Mononuclear cell (primary cell): ENCODE data around the gene EBI3. TPM values are rescaled to one million over a fixed set of nuclear protein-coding genes. Genes with fewer than 3 reads are reported as not detected.
"Not testable (repeated sequence)": the region's sequence is repeated elsewhere in the genome, so short reads cannot be mapped to it uniquely, and the experiment has no call there.

Source experiments
- H3K27me3 ChIP-seq: 2 replicates; pipeline ENCODE4 v1.6.0; 2011; ENCODE audit warnings: low read length, control low read depth; ENCODE audit not compliant: insufficient read depth
- H3K4me1 ChIP-seq: 2 replicates; pipeline ENCODE4 v1.5.1; 2011; ENCODE audit warnings: mild to moderate bottlenecking, low read length, control low read depth; ENCODE audit not compliant: insufficient read depth
- H3K4me3 ChIP-seq: 2 replicates; pipeline ENCODE4 v1.5.1; 2011; ENCODE audit warnings: mild to moderate bottlenecking, low read length, moderate library complexity
- H3K9me3 ChIP-seq: 2 replicates; pipeline ENCODE4 v1.5.1; 2011; ENCODE audit warnings: low read depth, mild to moderate bottlenecking, control low read depth, low read length
- total RNA-seq: library from RNA; depleted of rRNA; stranded (reverse); fragments of >200 nt; gene quantifications from one replicate; pipeline ENCODE4 v1.2.3, GENCODE V29; 2012

Gene EBI3
- total RNA-seq, 1 donor: 0.42 TPM

- no peaks in the 10 kb centered on the region for H3K4me1 ChIP-seq
- H3K27me3 ChIP-seq: peaks cover under 1% of the 10 kb centered on the region
- no peak overlapping the region for H3K4me3 ChIP-seq
- no peaks in the 10 kb centered on the region for H3K9me3 ChIP-seq
Measured at GRCh38 chr19:4272894-4273293, 43.6 kb downstream of the EBI3 start.

GRCh38 chr19:4274321-4274686 lies 45.0 kb downstream of the EBI3 start:
- H3K9me3 ChIP-seq, H3K4me1 ChIP-seq, H3K27me3 ChIP-seq, H3K4me3 ChIP-seq: not testable (repeated sequence)

DNA sequence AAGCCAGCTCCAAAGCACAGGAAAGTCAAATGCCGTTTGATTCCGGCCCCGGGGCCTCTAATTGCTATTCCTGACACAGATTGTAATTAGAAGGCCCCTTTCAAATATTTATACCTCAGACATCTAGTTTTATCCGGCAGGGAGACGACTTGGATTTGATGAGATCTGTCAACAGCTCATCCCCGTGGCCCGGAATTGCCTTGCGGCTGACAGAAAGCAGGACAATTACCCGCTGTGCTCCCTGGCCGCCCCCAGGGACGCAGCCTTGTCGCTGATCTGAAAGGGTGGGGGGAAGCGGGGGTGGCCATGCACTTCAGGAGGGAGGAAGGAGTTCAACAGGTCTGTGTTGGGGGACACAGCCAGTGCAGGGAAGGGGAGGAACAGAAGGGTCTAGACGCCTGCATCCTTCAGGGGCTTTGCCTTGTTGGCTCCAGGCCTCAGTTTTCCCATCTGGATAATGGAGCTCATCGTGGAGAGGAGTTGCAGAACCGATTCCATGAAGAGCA lies 47.9 kb downstream of the EBI3 start:
- Histone ChIP-seq H3K4me1 (no peaks in the 10 kb centered on the region), H3K27me3 (peaks cover 15% of the 10 kb centered on the region), H3K4me3 (no peak overlapping the region), H3K9me3 (no peaks in the 10 kb centered on the region)

GRCh38 chr19:4278010-4278409 lies 48.7 kb downstream of the EBI3 start:
- Histone ChIP-seq H3K4me1 (no peaks in the 10 kb centered on the region), H3K27me3 (peaks cover 15% of the 10 kb centered on the region), H3K9me3 (no peaks in the 10 kb centered on the region), H3K4me3 (no peak overlapping the region)

DNA sequence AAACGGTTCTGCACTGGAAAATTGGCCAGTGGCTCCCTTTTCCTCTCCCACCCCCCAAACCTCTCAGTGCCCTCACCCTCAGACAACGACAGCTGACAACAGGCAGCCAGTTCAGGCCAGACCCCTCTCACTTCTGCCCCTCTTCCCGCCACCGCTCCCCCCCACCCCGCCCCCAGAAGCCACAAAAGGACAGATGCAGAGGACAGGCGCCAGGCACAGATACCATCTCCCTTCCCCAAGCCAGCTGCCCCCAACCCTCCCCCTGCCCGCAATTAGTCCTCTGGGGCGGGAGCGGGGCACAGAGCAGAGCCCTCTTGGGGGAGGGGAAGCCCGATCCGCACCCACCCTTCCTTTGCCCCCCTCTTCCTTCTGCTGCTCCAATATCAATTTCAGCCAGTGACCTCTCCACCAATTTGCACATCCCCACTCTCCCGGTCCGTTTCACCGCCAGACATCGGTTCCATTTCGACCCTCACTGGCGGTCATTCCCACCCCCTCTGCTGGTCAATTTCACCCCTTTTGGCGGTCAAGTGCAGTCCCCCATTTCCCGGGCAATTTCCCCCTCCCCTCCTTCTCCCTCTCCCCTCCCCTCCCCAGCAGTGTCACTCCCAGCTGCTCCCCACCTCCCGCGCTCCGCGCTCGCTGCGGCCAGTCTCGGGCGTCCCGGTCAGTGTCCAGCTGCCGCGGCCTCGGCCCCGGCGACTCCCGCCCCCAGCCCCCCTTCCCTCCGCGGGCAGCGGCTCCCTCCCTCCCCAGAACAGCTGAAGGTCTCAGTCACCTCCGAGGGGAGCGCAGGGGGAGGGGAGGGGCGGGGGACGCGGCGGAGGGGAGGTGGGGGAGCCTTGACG lies 49.3 kb downstream of the EBI3 start, which contains the start of gene SHD:
Gene SHD (plus strand): TSS at position 848 of the 848 bp plus-strand sequence. CDS start 798 bp downstream, outside the sequence.
- Histone ChIP-seq H3K4me1 (no peaks in the 10 kb centered on the region), H3K4me3 (no peak within 1 kb of the TSS), H3K27me3 (peaks cover 15% of the 10 kb centered on the region), H3K9me3 (no peaks in the 10 kb centered on the region)

DNA sequence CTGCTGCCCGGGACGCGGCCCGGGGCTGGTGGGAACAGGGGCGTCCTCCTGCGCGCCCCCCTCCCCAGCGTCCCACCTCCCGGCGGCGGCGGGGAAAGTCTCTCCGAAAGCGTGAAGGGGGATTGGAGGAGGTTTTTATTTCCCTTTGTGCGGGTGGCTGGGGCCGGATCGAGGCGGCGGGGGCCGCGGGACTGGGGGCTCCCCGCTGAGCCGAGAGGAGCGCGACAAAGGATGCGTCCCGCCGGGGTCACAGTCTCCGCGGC lies 49.9 kb downstream of the EBI3 start:
- no peaks in the 10 kb centered on the region for H3K4me1 ChIP-seq
- H3K9me3 ChIP-seq: no peaks in the 10 kb centered on the region
- peaks cover 15% of the 10 kb centered on the region for H3K27me3 ChIP-seq
- no peak overlapping the region for H3K4me3 ChIP-seq

DNA sequence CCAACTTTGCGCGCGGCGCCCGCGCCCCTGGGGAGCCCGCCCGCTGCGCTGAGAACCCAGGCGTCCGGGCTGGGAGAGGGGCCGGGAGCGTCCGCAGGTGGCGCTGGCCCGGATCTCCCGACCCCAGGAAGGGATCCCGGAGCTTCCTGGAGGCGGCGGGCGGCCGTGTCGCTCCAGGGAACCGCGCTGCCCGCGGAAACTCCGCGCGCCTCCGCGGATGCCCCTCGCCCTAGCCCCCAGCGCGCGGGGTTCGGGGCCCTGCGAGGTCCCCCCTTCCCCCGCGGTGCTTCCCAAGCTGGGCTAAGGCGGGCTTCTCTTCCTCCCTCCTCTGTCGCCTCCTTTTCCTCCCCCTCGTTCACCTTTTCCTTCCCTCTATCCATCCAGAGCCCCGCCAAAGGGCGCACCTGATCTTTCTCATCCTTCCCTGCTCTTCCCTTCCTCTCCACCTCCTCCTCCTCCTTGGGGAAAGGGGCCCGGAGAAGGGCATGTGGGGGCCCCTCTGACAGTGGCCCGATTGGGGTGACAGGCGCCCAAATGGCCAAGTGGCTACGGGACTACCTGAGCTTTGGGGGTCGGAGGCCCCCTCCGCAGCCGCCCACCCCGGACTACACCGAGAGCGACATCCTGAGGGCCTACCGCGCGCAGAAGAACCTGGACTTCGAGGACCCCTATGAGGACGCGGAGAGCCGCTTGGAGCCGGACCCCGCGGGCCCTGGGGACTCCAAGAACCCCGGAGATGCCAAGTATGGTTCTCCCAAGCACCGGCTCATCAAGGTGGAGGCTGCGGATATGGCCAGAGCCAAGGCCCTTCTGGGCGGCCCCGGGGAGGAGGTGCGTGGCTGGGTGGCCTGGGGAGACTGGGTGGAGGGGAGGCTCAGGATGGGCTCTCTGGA lies 50.5 kb downstream of the EBI3 start:
- H3K9me3 ChIP-seq: no peaks in the 10 kb centered on the region
- H3K4me3 ChIP-seq: no peak overlapping the region
- H3K4me1 ChIP-seq: no peaks in the 10 kb centered on the region
- H3K27me3 ChIP-seq: peaks cover 15% of the 10 kb centered on the region

GRCh38 chr19:4284176-4284958 lies 55.0 kb downstream of the EBI3 start:
- Histone ChIP-seq H3K4me1 (no peaks in the 10 kb centered on the region), H3K9me3 (no peaks in the 10 kb centered on the region), H3K27me3 (peaks cover 11% of the 10 kb centered on the region), H3K4me3 (no peak overlapping the region)

GRCh38 chr19:4284974-4285373 lies 55.7 kb downstream of the EBI3 start:
- no peaks in the 10 kb centered on the region for H3K9me3 ChIP-seq
- H3K27me3 ChIP-seq: peaks cover 4% of the 10 kb centered on the region
- H3K4me3 ChIP-seq: no peak overlapping the region
- H3K4me1 ChIP-seq: no peaks in the 10 kb centered on the region

DNA sequence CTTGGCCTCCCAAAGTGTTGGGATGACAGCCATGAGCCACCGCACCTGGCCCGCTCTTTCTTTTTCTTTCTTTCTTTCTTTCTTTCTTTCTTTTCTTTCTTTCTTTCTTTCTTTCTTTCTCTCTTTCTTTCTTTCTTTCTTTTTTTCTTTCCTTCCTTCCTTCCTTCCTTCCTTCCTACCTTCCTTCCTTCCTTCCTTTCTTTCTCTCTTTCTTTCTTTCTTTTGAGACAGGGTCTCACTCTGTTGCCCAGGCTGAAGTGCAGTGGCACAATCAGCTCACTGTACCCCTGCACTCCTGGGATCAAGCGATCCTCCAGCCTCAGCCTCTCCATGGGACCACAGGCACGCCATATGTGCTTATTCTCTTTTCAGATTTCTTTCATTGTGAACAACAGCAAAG lies 56.8 kb downstream of the EBI3 start:
- H3K27me3 ChIP-seq, H3K4me3 ChIP-seq, H3K4me1 ChIP-seq, H3K9me3 ChIP-seq: not testable (repeated sequence)

Other genes with a start within 250 kb of the EBI3 start
- gene EEF2, start 244.1 kb upstream of the EBI3 start, total RNA-seq: 1,886 TPM
- gene PIAS4, start 221.8 kb upstream of the EBI3 start, total RNA-seq: 12.0 TPM
- gene ZBTB7A, start 162.6 kb upstream of the EBI3 start, total RNA-seq: 91.1 TPM
- 56.4 TPM for gene MAP2K2, start 105.4 kb upstream of the EBI3 start, total RNA-seq
- under 0.01 TPM for gene CREB3L3, start 75.9 kb upstream of the EBI3 start, total RNA-seq
- 9.3 TPM for gene SIRT6, start 47.0 kb upstream of the EBI3 start, total RNA-seq
- 0.10 TPM for gene ANKRD24, start 46.8 kb upstream of the EBI3 start, total RNA-seq
- gene YJU2, start 17.6 kb downstream of the EBI3 start, total RNA-seq: 47.3 TPM
- gene SHD, start 49.7 kb downstream of the EBI3 start, total RNA-seq: 0.84 TPM
- gene TMIGD2, start 72.9 kb downstream of the EBI3 start, total RNA-seq: 27.8 TPM
- gene FSD1, start 75.1 kb downstream of the EBI3 start, total RNA-seq: 0.73 TPM
- gene STAP2, start 109.3 kb downstream of the EBI3 start, total RNA-seq: 0.42 TPM
- 7.3 TPM for gene MPND, start 114.0 kb downstream of the EBI3 start, total RNA-seq
- gene SH3GL1, start 171.0 kb downstream of the EBI3 start, total RNA-seq: 26.6 TPM
- 12.2 TPM for gene CHAF1A, start 173.1 kb downstream of the EBI3 start, total RNA-seq
- 53.4 TPM for gene UBXN6, start 228.3 kb downstream of the EBI3 start, total RNA-seq
- 13.2 TPM for gene HDGFL2, start 242.8 kb downstream of the EBI3 start, total RNA-seq